Measurements from ENCODE around the gene C9orf43. TPM values are rescaled to one million over a fixed set of nuclear protein-coding genes. Genes with fewer than 3 reads are reported as not detected.

C9orf43 gene
- total and polyA plus RNA-seq, 2 experiments from 2014 or later: 0.63 to 1.1 TPM

DNA sequence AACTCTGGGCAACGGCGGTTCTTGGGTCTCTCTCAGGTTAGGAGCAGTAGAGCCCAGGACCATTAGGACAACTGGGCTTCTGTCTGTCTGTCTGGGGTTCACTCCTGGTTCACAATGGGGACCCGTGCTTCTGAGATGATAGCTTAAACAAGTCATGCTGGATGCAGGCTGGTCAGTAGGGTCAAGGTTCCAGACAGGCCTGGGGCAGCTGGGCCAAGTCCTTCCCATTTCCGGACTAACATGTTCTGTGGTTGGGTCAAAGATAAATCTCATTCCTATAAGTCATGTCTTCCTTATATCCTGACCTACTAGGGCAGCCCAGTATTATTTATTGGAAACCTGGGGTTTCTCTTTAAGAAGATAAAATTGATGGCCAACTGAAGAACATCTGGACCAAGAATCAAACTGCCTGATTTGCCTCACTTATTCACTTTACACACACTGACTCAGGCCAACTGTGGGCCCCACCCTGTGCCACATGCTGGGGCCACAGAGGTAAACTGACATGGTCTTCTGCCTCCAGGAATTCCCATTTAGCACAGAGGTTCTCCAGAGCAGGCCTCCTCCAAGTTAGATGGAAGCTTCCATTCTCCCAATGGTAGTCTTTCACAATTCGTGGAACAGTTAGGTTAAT lies 42.1 kb upstream of the C9orf43 start:
- H3K27ac Mint-ChIP-seq: no peak overlapping the region

DNA sequence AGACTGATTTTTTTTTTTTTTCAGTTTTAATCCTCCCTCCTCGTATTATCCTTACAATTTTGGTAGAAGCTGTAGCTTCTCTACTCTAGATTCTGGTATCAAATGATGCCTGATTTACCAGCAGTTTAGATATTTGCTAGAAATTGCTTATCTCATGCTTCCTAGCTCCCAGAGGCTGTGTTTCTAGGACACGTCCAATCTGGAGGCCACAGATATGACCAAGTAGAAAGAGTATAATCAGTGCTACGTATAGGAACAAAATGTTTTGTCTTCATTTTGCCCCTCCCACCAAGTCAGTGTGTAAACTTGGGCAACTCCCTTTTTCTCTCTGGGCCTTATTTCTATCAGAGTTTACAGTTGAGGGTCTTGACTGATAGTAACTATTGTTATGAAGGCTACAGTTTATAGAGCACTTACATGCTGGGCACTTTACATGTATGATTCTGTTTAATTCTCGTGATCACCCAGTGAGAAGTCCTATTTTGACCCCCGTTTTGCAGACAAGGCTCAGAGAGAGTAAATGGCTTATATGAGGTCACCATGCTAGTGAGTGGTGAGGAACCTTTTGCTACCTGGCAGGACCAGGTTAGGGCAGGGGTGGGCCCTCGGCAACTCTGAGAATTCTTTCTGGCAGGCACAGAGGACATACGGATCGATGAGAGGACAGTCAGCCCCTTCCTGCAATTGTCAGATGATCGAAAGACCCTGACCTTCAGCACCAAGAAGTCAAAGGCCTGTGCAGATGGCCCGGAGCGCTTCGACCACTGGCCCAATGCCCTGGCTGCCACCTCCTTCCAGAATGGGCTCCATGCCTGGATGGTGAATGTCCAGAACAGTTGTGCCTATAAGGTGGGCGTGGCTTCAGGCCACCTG lies 41.3 kb upstream of the C9orf43 start:
- no peaks in the 10 kb centered on the region for H3K27me3 Mint-ChIP-seq (ENCODE audit: insufficient read depth, low read depth, poor library complexity)
- H3K79me2 ChIP-seq (replicated peaks; ENCODE audit: insufficient read depth): no peaks in the 10 kb centered on the region
- no peak overlapping the region for H3K4me2 ChIP-seq
- H3K9me3 Mint-ChIP-seq: no peaks in the 10 kb centered on the region
- no peaks in the 10 kb centered on the region for H3F3A ChIP-seq (replicated peaks; ENCODE audit: low read depth)
- no peaks in the 10 kb centered on the region for H3K27me3 ChIP-seq (ENCODE audit: insufficient read depth)
- no peak overlapping the region for H3K27ac Mint-ChIP-seq
- DNase-seq (ENCODE audit: low spot score): no peak
- no peak overlapping the region for H3K4me3 Mint-ChIP-seq
- H3K9me2 ChIP-seq (ENCODE audit: insufficient read depth): no peaks in the 10 kb centered on the region
- no peaks in the 10 kb centered on the region for H3K4me1 ChIP-seq (ENCODE audit: insufficient read depth)
- ATAC-seq: no peak
- no peak overlapping the region for H3K4me3 ChIP-seq
- TF ChIP-seq, protein P1, sequence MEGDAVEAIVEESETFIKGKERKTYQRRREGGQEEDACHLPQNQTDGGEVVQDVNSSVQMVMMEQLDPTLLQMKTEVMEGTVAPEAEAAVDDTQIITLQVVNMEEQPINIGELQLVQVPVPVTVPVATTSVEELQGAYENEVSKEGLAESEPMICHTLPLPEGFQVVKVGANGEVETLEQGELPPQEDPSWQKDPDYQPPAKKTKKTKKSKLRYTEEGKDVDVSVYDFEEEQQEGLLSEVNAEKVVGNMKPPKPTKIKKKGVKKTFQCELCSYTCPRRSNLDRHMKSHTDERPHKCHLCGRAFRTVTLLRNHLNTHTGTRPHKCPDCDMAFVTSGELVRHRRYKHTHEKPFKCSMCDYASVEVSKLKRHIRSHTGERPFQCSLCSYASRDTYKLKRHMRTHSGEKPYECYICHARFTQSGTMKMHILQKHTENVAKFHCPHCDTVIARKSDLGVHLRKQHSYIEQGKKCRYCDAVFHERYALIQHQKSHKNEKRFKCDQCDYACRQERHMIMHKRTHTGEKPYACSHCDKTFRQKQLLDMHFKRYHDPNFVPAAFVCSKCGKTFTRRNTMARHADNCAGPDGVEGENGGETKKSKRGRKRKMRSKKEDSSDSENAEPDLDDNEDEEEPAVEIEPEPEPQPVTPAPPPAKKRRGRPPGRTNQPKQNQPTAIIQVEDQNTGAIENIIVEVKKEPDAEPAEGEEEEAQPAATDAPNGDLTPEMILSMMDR (conservative IDR thresholded peaks at IDR 0.05; ENCODE audit: low read depth in 2 of 2): no peak
- TF ChIP-seq CREB1 (CRISPR knock-in tag; IDR thresholded peaks at IDR 0.05; ENCODE audit: low read depth) (no peak), POLR2AphosphoS5 (IDR thresholded peaks at IDR 0.05; ENCODE audit: low read depth) (no peak), EZH2 (IDR thresholded peaks at IDR 0.05; ENCODE audit: low read depth, unreplicated experiment) (no peak), JUNB (IDR thresholded peaks at IDR 0.05; ENCODE audit: unreplicated experiment) (no peak), STAT1 (IDR thresholded peaks at IDR 0.05; ENCODE audit: unreplicated experiment) (no peak)
- H3K36me3 ChIP-seq (ENCODE audit: insufficient read depth): no peaks in the 10 kb centered on the region
- H3K27ac ChIP-seq (ENCODE audit: low read depth): no peak overlapping the region
- no peaks in the 10 kb centered on the region; the same call in 2 of the 3 replicates for H3K36me3 Mint-ChIP-seq (ENCODE audit: low read depth)
- no peaks in the 10 kb centered on the region for H4K20me1 ChIP-seq (replicated peaks; ENCODE audit: insufficient read depth)
- H3K4me1 Mint-ChIP-seq: peaks cover 4% of the 10 kb centered on the region; the same call in 2 of the 3 replicates
- H2AFZ ChIP-seq: no peak overlapping the region

More for the DNA sequence above, 42.1 kb upstream of the C9orf43 start:
- Histone ChIP-seq H3K79me2 (replicated peaks; ENCODE audit: insufficient read depth) (no peaks in the 10 kb centered on the region), H4K20me1 (replicated peaks; ENCODE audit: insufficient read depth) (no peaks in the 10 kb centered on the region), H3K36me3 (ENCODE audit: insufficient read depth) (no peaks in the 10 kb centered on the region), H3K4me3 (no peak overlapping the region), H3K4me2 (no peak overlapping the region), H3K9me2 (ENCODE audit: insufficient read depth) (no peaks in the 10 kb centered on the region), H3K4me1 (ENCODE audit: insufficient read depth) (no peaks in the 10 kb centered on the region), H3F3A (replicated peaks; ENCODE audit: low read depth) (no peaks in the 10 kb centered on the region), H3K27me3 (ENCODE audit: insufficient read depth) (no peaks in the 10 kb centered on the region), H2AFZ (no peak overlapping the region), H3K27ac (ENCODE audit: low read depth) (no peak overlapping the region)
- DNase-seq (ENCODE audit: low spot score) (no peak), ATAC-seq (no peak)
- H3K4me3 Mint-ChIP-seq: no peak overlapping the region
- peaks cover 4% of the 10 kb centered on the region; the same call in 2 of the 3 replicates for H3K4me1 Mint-ChIP-seq
- no peak for TF ChIP-seq JUNB (IDR thresholded peaks at IDR 0.05; ENCODE audit: unreplicated experiment)
- TF ChIP-seq, protein P1 (conservative IDR thresholded peaks at IDR 0.05; ENCODE audit: low read depth in 2 of 2): no peak
- TF ChIP-seq NANOG (IDR thresholded peaks at IDR 0.05; ENCODE audit: borderline replicate concordance): no peak
- TF ChIP-seq STAT1 (IDR thresholded peaks at IDR 0.05; ENCODE audit: unreplicated experiment): no peak
- no peak for TF ChIP-seq EZH2 (IDR thresholded peaks at IDR 0.05; ENCODE audit: low read depth, unreplicated experiment)
- TF ChIP-seq ZNF114 (CRISPR knock-in tag; IDR thresholded peaks at IDR 0.05): no peak
- TF ChIP-seq, protein P2, sequence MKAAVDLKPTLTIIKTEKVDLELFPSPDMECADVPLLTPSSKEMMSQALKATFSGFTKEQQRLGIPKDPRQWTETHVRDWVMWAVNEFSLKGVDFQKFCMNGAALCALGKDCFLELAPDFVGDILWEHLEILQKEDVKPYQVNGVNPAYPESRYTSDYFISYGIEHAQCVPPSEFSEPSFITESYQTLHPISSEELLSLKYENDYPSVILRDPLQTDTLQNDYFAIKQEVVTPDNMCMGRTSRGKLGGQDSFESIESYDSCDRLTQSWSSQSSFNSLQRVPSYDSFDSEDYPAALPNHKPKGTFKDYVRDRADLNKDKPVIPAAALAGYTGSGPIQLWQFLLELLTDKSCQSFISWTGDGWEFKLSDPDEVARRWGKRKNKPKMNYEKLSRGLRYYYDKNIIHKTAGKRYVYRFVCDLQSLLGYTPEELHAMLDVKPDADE (IDR thresholded peaks at IDR 0.05): no peak
- no peak for TF ChIP-seq POLR2AphosphoS5 (IDR thresholded peaks at IDR 0.05; ENCODE audit: low read depth)
- H3K9me3 Mint-ChIP-seq: no peaks in the 10 kb centered on the region
- no peaks in the 10 kb centered on the region for H3K27me3 Mint-ChIP-seq (ENCODE audit: insufficient read depth, low read depth, poor library complexity)
- no peaks in the 10 kb centered on the region; the same call in 2 of the 3 replicates for H3K36me3 Mint-ChIP-seq (ENCODE audit: low read depth)
